Neural cell (in vitro differentiated cells): Measurements from ENCODE around the gene INTS14.

Experiments
- EP300 ChIP-seq: fragments of 450-650 bp; conservative IDR thresholded peaks from 2 replicates; pipeline ENCODE4 v1.6.1; 2014; ENCODE audit warnings: antibody characterized with exemption, mild to moderate bottlenecking, moderate library complexity; ENCODE audit not compliant: poor library complexity, severe bottlenecking
- EZH2 ChIP-seq: fragments of 200-600, 300-800 bp; shearing (Covaris generic), sonication (generic); IDR thresholded peaks from 2 replicates; pipeline ENCODE4 v1.6.1; 2014; ENCODE audit warnings: antibody characterized with exemption, low read length, borderline replicate concordance, mild to moderate bottlenecking; ENCODE audit not compliant: insufficient read depth, poor library complexity, severe bottlenecking
- REST ChIP-seq: IDR thresholded peaks from 2 replicates; pipeline ENCODE4 v1.6.1; 2012; ENCODE audit warnings: borderline replicate concordance
- TF ChIP-seq, protein P1 (sequence below): fragments of 450-650 bp; IDR thresholded peaks from 2 replicates; pipeline ENCODE4 v1.5.1; 2014; ENCODE audit warnings: antibody characterized with exemption, mild to moderate bottlenecking, moderate library complexity; ENCODE audit not compliant: poor library complexity, severe bottlenecking

DNA sequence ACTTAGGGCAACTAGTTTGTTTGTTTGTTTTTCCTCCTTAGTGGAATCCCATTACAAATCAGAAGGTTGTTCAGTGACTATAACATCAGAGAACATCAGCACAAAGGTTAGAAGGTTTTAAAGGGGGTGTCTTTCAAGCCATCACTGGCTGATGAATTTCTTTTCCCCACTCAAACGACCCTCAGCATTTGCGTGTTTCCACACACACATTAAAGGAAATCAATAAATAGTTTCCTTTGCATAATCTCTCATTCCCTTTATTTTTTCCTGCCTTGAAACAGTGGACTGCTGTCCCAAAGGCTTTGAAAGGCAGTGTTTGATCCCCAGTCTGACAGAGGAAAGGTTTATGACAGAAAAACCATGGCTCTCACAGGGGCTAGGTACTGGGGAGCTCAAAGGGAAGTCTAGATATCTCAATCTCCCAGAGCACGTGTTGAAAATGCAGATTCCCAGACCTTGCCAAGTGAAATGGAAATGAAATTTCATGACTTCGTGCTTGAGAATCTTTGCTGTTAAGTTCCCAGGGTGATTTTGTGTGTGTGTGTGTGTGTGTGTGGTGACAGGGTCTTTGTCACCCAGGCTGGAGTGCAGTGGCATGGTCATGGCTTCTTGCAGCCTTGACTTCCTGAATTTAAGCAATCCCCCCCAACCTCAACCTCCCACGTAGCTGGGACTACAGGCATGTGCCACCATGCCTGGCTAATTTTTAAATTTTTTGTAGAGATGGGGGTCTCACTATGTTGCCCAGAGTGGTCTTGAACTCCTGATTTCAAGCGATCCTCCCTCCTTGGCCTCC, 2.2 kb upstream of the INTS14 start:
- no peak for TF ChIP-seq EZH2
- TF ChIP-seq, protein P1, sequence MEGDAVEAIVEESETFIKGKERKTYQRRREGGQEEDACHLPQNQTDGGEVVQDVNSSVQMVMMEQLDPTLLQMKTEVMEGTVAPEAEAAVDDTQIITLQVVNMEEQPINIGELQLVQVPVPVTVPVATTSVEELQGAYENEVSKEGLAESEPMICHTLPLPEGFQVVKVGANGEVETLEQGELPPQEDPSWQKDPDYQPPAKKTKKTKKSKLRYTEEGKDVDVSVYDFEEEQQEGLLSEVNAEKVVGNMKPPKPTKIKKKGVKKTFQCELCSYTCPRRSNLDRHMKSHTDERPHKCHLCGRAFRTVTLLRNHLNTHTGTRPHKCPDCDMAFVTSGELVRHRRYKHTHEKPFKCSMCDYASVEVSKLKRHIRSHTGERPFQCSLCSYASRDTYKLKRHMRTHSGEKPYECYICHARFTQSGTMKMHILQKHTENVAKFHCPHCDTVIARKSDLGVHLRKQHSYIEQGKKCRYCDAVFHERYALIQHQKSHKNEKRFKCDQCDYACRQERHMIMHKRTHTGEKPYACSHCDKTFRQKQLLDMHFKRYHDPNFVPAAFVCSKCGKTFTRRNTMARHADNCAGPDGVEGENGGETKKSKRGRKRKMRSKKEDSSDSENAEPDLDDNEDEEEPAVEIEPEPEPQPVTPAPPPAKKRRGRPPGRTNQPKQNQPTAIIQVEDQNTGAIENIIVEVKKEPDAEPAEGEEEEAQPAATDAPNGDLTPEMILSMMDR: no peak
- no peak for TF ChIP-seq EP300
- TF ChIP-seq REST: no peak
